PC-9 (cell line): ENCODE measurements around the gene USP46. TPM values are rescaled to one million over a fixed set of nuclear protein-coding genes. Genes with fewer than 3 reads are reported as not detected.

Experiments
- BruUV-seq: library from RNA; stranded (reverse); fragments of 400-500 nt; replicated peaks from 2 replicates; lab custom pipeline; 2021; lab: Mats Ljungman, UMichigan
- CTCF ChIA-PET: fragments of 300-600 bp; sonication (Branson Sonifier 250); formaldehyde crosslinking; loops from one replicate; lab custom pipeline; 2022; ENCODE audit warnings: antibody characterized with exemption; lab: Charles Lee
- POLR2A ChIA-PET: fragments of 300-600 bp; sonication (Branson Sonifier 250); formaldehyde crosslinking; loops from one replicate; lab custom pipeline; 2022; ENCODE audit warnings: antibody characterized with exemption; ENCODE audit not compliant: unreplicated experiment; lab: Charles Lee
- DNase-seq, 2 experiments: peaks; one replicate each; pipeline versions ENCODE4 v3.0.0 to v3.0.0-alpha.2; 2015 to 2022; ENCODE audit warnings: mixed read lengths in 1 of 2
- H2AFZ ChIP-seq: fragments of 200-600 bp; sonication (generic); 2 replicates; pipeline ENCODE4 v1.8.1; 2017; ENCODE audit warnings: antibody characterized with exemption
- H3F3A ChIP-seq: fragments of 200-600 bp; sonication (generic); 2 replicates; pipeline ENCODE4 v1.8.1; 2017; ENCODE audit warnings: antibody characterized with exemption, mild to moderate bottlenecking, low read depth; ENCODE audit not compliant: insufficient read depth
- H3K27ac ChIP-seq: fragments of 200-600 bp; sonication (generic); 2 replicates; pipeline ENCODE4 v1.6.1; 2016; ENCODE audit warnings: mixed run types
- H3K27me3 ChIP-seq: fragments of 200-600 bp; sonication (generic); 2 replicates; pipeline ENCODE4 v1.6.1; 2016; ENCODE audit warnings: low read depth, mixed run types; ENCODE audit not compliant: insufficient read depth
- H3K36me3 ChIP-seq: fragments of 200-600 bp; sonication (generic); 2 replicates; pipeline ENCODE4 v1.6.1; 2016; ENCODE audit warnings: low read depth, mixed run types
- H3K4me1 ChIP-seq: fragments of 200-600 bp; sonication (generic); replicated peaks from 2 replicates; pipeline ENCODE4 v1.6.1; 2016; ENCODE audit warnings: mixed run types; ENCODE audit not compliant: insufficient read depth
- H3K4me2 ChIP-seq: fragments of 200-600 bp; sonication (generic); 2 replicates; pipeline ENCODE4 v1.6.1; 2017; ENCODE audit warnings: mixed run types
- H3K4me3 ChIP-seq: fragments of 200-600 bp; sonication (generic); 2 replicates; pipeline ENCODE4 v1.6.1; 2016; ENCODE audit warnings: mixed run types
- H3K79me2 ChIP-seq: fragments of 200-600 bp; sonication (generic); 2 replicates; pipeline ENCODE4 v1.6.1; 2017; ENCODE audit warnings: low read depth, mixed run types
- H3K9me2 ChIP-seq: fragments of 200-600 bp; sonication (generic); 2 replicates; pipeline ENCODE4 v1.8.1; 2017; ENCODE audit warnings: mild to moderate bottlenecking; ENCODE audit not compliant: insufficient read depth
- H3K9me3 ChIP-seq: fragments of 200-600 bp; sonication (generic); 2 replicates; pipeline ENCODE4 v1.8.1; 2016; ENCODE audit warnings: low read depth; ENCODE audit not compliant: insufficient read depth
- H4K20me1 ChIP-seq: fragments of 200-600 bp; sonication (generic); 2 replicates; pipeline ENCODE4 v1.8.1; 2017; ENCODE audit not compliant: insufficient read depth
- EZH2 ChIP-seq: fragments of 200-600 bp; sonication (generic); IDR thresholded peaks from 2 replicates; pipeline ENCODE4 v1.8.0; 2017; ENCODE audit warnings: antibody characterized with exemption, low read depth
- intact Hi-C: fragments of 100-400 bp; cut with micrococcal nuclease; formaldehyde crosslinking; loops from one replicate; pipeline ENCODE4 v1.10.0; 2022; ENCODE audit not compliant: unreplicated experiment
- total RNA-seq: library from RNA; stranded (reverse); gene quantifications from 2 replicates; pipeline ENCODE4 v1.2.3, GENCODE V29; 2021
- TF ChIP-seq, protein P1 (sequence below): fragments of 200-600 bp; sonication (generic); conservative IDR thresholded peaks from 2 replicates; pipeline ENCODE4 v1.6.1; 2017; ENCODE audit warnings: mixed run types, antibody characterized with exemption, mild to moderate bottlenecking, moderate library complexity

USP46 gene
- total RNA-seq, 1 experiment from 2014 or later = 17.1 TPM

DNA sequence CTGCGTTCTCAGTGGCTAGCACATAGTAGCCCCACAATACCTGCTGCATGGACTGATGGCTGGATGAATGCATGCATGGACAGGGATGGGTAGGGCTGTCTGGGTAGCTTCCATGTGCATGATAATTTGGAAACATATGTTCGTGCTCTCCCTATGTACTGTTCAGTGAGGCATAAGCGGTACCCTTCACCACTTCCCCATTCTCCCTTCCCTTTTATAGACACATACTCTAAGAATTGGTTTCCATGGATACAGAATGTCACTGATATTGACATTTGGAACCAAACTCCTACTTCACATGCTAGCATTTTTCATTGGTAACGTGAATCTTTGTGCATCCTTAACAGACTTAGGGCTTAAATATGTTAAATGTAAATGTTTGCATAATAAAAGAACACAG, 20.4 kb downstream of the USP46 start:
- no peak for DNase-seq
- Histone ChIP-seq H3K9me3 (no peaks in the 10 kb centered on the region), H3K4me2 (no peak overlapping the region), H3K4me1 (peaks cover 11% of the 10 kb centered on the region; the same call in 1 of the 2 replicates), H3K79me2 (peaks cover 14% of the 10 kb centered on the region), H3K36me3 (no peaks in the 10 kb centered on the region), H3K4me3 (no peak overlapping the region), H4K20me1 (no peaks in the 10 kb centered on the region), H3K27me3 (no peaks in the 10 kb centered on the region), H2AFZ (no peak overlapping the region), H3F3A (no peaks in the 10 kb centered on the region), H3K9me2 (no peaks in the 10 kb centered on the region), H3K27ac (no peak overlapping the region)
- TF ChIP-seq EZH2 = no peak
- ChIA-PET POLR2A (no interaction called here), CTCF (no interaction called here)
- no TSS peak for BruUV-seq
- intact Hi-C loops = no loop called here

DNA sequence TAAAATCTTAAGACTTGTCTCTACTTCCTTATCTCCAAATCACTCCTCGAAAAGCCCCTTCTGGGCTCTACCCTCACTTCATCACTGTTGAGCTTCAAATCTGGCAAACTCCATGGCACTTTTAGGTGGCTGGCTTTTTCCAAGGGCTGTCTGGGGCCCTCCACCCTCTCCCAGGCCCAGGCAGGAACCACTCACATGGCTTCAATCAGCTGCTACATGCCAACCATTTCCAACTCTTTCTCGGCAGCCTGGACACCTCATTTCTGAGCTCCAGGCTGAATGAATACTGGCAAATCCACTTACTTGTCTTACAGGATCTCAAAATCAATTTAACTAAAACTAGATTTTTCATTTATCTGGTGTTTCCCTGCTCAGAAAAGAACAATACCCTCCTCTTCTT, 22.0 kb downstream of the USP46 start:
- intact Hi-C loops = no loop called here
- TF ChIP-seq, protein P1, sequence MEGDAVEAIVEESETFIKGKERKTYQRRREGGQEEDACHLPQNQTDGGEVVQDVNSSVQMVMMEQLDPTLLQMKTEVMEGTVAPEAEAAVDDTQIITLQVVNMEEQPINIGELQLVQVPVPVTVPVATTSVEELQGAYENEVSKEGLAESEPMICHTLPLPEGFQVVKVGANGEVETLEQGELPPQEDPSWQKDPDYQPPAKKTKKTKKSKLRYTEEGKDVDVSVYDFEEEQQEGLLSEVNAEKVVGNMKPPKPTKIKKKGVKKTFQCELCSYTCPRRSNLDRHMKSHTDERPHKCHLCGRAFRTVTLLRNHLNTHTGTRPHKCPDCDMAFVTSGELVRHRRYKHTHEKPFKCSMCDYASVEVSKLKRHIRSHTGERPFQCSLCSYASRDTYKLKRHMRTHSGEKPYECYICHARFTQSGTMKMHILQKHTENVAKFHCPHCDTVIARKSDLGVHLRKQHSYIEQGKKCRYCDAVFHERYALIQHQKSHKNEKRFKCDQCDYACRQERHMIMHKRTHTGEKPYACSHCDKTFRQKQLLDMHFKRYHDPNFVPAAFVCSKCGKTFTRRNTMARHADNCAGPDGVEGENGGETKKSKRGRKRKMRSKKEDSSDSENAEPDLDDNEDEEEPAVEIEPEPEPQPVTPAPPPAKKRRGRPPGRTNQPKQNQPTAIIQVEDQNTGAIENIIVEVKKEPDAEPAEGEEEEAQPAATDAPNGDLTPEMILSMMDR = no peak
- TF ChIP-seq EZH2 = no peak
- H4K20me1 ChIP-seq = peaks cover 5% of the 10 kb centered on the region; the same call in 1 of the 2 replicates
- no peaks in the 10 kb centered on the region for H3K27me3 ChIP-seq
- no peak overlapping the region for H2AFZ ChIP-seq
- no peak overlapping the region for H3K4me3 ChIP-seq
- POLR2A ChIA-PET = no interaction called here
- H3K79me2 ChIP-seq = peaks cover 10% of the 10 kb centered on the region; the same call in 1 of the 2 replicates
- no TSS peak for BruUV-seq
- no peaks in the 10 kb centered on the region for H3K9me2 ChIP-seq
- peaks cover 11% of the 10 kb centered on the region; the same call in 1 of the 2 replicates for H3K4me1 ChIP-seq
- no peak for DNase-seq
- H3K27ac ChIP-seq = no peak overlapping the region
- H3F3A ChIP-seq = no peaks in the 10 kb centered on the region
- H3K4me2 ChIP-seq = no peak overlapping the region
- H3K9me3 ChIP-seq = no peaks in the 10 kb centered on the region
- CTCF ChIA-PET = no interaction called here
- H3K36me3 ChIP-seq = no peaks in the 10 kb centered on the region

DNA sequence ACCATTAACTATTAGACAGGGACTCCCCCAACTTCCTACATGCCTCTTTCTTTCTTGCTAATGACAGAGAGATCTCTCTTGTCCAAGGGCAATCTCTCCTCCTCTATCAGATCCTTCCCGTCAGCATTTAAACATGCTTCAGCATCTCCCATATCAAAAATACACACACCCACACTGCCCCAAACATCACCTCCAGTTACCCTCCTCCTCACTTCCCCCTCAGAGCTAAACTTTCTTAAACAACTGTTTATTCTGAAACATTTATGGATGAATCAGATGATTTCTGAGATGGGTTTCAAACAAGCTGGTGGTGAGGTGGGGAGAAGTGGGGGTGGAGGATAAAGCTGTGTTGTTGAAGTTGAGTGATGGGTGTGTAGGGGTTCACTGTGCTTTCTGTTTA, 23.5 kb downstream of the USP46 start:
- no peak overlapping the region for H3K27ac ChIP-seq
- intact Hi-C loops = no loop called here
- no peaks in the 10 kb centered on the region for H3K36me3 ChIP-seq
- H3K79me2 ChIP-seq = peaks cover 4% of the 10 kb centered on the region; the same call in 1 of the 2 replicates
- POLR2A ChIA-PET = no interaction called here
- no peak for DNase-seq
- no peak overlapping the region for H2AFZ ChIP-seq
- no peaks in the 10 kb centered on the region for H3K9me2 ChIP-seq
- no peaks in the 10 kb centered on the region for H3K27me3 ChIP-seq
- no peaks in the 10 kb centered on the region for H3K9me3 ChIP-seq
- BruUV-seq = no TSS peak
- H3F3A ChIP-seq = no peaks in the 10 kb centered on the region
- peaks cover 5% of the 10 kb centered on the region; the same call in 1 of the 2 replicates for H4K20me1 ChIP-seq
- H3K4me3 ChIP-seq = no peak overlapping the region
- no peak overlapping the region for H3K4me2 ChIP-seq
- TF ChIP-seq, protein P1 = no peak
- TF ChIP-seq EZH2 = no peak
- CTCF ChIA-PET = no interaction called here
- H3K4me1 ChIP-seq = no peaks in the 10 kb centered on the region

DNA sequence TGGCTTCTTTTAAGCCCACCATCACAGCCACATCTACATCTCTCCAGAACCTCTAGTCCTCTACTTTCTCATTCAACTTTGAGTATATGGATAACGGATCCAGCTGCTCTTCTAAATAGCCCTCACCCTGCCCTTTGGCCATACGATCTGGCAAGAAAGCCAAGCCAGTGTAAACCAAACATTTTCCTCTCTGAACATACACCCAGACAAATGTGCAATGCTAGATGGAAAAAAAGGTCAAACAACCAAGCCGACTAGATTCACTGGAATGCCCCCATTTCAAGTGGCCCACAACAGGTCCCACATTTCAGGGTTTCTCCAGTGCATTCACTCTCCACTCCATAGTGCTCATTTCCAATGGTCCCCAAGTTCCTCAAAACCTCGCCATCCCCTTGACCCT, 24.0 kb downstream of the USP46 start:
- H3F3A ChIP-seq = no peaks in the 10 kb centered on the region
- H2AFZ ChIP-seq = no peak overlapping the region
- no peak overlapping the region for H3K4me2 ChIP-seq
- H3K27me3 ChIP-seq = no peaks in the 10 kb centered on the region
- no peaks in the 10 kb centered on the region for H3K9me2 ChIP-seq
- H3K4me3 ChIP-seq = no peak overlapping the region
- no TSS peak for BruUV-seq
- H3K9me3 ChIP-seq = no peaks in the 10 kb centered on the region
- H3K27ac ChIP-seq = no peak overlapping the region
- peaks cover 2% of the 10 kb centered on the region; the same call in 1 of the 2 replicates for H3K79me2 ChIP-seq
- intact Hi-C loops = no loop called here
- H3K36me3 ChIP-seq = no peaks in the 10 kb centered on the region
- TF ChIP-seq EZH2 = no peak
- TF ChIP-seq, protein P1 = no peak
- no peaks in the 10 kb centered on the region for H3K4me1 ChIP-seq
- ChIA-PET POLR2A (no interaction called here), CTCF (no interaction called here)
- no peak for DNase-seq
- peaks cover 5% of the 10 kb centered on the region; the same call in 1 of the 2 replicates for H4K20me1 ChIP-seq
